Right kidney (tissue), 1 donor: Measurements from ENCODE around the gene TMEM95.
"Not testable (repeated sequence)": the region's sequence is repeated elsewhere in the genome, so short reads cannot be mapped to it uniquely, and the experiment has no call there.

Source experiments
- DNase-seq: peaks from one replicate; pipeline ENCODE4 v3.0.0-alpha.2; 2016

The TMEM95 gene

DNA sequence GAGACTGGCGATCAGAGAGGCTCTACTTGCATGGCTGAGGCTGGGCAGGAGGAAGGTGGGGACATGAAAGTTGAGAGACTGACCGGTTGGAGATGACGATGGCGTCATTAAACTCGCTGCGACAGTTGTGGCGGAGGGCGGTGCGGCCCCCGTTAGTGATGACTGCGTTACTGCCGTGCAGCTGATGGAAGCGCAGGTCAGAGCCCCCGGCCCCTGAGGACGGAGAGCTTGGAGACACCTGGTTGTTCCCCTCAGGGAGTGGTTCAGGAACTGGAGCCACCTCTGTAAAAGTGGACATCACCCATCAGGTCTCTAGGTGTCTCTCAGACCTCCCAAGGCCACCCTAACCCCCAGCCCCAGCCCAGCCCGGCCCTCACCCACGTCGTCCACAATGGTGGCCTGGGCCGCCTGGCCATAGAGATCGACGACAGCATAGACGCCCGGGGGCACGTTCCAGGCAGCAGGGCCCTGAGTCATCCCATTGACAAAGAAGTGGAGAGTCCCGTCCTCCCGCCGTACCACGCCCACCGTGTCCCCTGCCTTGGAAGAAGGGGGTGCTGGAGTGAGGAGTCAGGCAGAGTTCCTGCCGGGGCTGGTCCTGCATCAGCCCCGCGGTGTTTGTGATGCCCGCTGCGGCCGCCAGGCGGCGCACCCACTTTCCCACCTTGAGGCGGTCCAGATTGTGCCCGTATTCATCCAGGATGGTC is 31.1 kb upstream of the TMEM95 start:
- no peak for DNase-seq

DNA sequence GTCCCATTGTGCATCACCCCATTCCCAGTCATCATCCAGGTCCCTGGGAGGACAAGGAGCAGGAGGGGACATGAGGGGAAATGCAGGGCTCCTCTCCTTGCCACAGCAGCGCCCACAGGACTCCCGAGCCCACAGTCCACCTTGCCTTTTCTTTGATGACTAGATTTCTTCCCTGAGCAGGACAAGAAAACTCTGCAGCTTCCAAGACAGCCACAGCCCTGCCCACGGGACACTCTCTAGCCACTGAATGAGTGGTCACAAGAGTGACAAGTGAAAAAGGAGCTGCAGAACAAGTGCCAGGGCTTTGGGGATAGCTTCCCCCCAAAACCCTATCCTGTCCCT is 30.5 kb upstream of the TMEM95 start:
- no peak for DNase-seq

DNA sequence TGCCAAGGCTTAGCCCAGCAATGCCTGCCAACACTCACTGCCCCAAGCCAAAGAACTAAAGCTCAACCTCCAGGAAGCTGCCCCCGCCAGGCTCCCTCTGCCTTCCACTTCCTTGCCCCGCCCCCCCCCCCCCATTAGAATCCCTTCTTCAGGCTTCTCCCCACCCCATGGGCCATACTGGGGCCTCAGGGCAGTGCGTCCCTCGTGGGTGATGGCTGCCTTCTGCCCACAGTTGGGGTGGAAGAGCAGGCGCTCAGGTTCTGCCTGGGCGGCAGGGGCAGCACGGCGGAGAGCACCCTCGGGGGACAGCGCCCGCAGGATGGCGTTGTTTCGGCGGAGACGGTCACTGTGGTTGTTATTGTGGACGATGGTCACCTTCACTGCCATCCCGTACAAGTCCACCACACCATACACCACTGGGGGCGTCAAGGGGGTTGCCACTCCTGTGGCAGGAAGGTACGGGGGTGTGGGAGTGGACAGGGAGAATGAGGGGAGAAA is 29.9 kb upstream of the TMEM95 start:
- no peak for DNase-seq

DNA sequence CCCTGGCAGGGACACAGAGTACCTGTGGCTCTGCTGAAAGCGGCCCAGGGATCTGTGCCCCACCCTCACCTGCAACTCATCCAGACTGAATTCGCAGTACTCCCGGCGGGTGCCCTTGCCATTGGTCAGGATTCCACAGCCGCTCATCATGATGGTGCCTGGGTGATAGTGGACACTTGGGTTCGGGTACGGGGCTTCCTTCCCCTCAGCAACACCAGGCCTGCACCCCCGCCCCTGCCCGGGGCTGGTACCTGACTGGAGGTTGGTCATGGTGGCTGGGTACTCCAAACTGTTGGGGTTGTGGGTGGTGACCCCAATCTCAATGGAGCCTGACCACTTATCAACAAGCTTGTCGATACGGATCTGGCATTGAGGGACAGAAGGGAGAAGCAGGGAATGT is 28.8 kb upstream of the TMEM95 start:
- DNase-seq, result no peak

DNA sequence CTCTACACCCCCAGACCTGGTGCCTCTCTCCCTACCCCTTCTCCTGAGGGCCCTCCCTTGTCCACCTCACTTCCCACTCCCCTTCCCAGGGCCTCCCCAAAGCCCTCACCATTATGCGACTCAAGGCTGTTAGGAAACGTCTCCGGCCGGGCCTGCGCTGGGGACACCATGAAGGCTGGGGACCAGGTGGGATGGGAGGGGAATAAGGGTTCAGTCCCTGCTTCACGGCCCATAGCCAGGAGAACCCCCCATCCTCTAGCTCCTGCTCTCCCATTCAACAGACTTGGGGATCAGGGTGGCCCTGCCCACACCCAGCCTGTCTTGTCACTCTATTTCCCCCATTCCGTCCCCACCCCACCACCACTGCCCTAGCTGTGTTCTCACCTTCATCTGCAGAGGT is 27.9 kb upstream of the TMEM95 start:
- DNase-seq, result no peak

DNA sequence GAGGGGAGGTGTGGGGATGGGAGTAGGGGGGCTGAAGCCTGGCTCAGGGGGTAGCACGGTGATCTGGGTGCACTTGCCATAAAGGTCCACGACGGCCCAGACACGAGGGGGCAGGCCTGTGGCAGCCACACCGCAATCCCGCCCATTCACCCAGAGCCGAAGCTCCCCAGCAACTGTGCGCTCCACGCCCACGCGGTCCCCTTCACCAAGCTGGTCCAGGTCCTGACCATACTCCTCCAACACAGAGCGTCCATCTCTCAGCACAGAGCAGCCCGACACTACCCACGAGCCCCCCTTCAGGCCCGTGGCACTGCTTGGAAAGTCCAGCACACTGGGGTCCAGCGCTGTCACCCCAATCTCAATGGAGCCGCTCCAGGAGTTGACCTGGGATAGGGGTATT is 27.5 kb upstream of the TMEM95 start:
- DNase-seq, result no peak

DNA sequence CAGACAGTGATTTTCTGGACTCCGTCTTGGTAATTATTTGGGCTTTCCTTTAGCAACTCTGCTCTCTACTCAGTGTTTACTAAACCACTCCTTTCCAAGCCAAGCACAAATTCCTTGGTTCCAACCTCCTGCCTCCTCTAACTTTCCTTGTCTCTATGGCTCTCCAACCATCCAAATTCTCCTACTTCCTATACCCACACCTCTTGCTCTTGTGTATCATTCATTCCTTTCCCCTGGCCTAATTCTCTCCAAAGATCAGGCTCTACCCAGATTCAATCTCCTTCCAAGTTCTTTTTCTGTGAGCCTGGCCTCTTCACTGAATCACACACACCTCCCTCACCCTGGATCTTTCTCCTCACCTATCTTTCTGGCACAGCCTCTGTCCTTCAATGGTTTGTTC is 26.9 kb upstream of the TMEM95 start:
- DNase-seq, result no peak

DNA sequence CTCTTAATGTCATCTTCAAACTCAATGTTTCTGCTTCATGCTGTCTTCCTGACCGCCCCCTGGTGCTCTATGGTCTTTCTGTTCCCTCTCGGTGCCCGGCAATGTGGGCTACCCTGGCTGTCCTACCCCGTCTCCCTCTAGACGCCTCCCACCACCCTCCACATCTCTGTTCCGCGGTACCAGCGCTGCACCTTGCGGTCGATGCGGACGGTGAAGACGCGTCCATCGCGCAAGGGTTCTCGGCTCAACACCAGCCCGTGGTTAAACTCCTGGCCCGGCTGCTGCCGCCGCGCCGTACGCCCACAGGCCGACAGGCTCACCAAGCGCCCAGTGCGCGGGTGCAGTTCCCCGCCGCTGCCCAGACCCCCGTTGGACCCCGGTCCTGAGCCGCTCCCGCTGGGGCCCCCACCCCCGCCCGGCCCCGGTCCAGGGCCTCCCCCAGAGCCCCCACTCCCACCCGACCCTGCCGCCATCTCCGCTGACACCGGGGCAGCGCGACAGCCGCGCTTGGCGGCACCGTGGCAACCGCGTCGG is 26.0 kb upstream of the TMEM95 start, which contains the start of gene NEURL4:
Gene NEURL4, minus strand, starts transcription at position 496 of the 534 bp plus-strand sequence. Its CDS starts 23 bp downstream, at position 473.
- DNase-seq, result peak; percentile 56

DNA sequence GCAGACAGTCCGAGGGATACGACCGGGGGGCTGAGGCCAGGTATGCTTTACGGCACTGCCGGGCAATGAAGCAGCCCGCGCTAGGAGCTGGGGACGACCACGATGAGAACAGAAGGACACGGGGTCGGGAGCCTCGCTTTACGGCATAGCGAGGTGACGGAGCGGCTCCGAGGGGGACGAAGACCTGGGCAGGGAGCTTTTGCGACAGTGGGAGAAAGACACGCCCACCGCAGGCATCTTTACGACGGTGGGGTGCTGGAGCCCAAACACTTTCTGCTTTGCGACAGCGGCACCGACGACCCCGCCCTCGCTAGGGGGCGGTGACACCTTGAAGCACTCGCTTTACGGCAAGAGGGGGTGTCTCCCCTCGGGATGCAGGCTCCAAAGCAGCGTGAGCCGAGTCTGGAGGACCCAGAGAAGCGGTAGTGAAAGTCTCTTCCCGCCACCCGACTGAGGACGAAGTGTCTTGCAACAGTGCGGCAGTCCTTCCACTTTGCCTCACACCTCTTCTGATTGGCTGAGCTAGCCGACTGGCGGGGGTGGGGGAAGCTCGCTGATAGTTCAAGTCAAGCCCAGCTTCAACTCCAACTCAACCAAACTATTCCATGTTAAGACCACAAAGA is 25.5 kb upstream of the TMEM95 start:
- DNase-seq, result peak; percentile 98

DNA sequence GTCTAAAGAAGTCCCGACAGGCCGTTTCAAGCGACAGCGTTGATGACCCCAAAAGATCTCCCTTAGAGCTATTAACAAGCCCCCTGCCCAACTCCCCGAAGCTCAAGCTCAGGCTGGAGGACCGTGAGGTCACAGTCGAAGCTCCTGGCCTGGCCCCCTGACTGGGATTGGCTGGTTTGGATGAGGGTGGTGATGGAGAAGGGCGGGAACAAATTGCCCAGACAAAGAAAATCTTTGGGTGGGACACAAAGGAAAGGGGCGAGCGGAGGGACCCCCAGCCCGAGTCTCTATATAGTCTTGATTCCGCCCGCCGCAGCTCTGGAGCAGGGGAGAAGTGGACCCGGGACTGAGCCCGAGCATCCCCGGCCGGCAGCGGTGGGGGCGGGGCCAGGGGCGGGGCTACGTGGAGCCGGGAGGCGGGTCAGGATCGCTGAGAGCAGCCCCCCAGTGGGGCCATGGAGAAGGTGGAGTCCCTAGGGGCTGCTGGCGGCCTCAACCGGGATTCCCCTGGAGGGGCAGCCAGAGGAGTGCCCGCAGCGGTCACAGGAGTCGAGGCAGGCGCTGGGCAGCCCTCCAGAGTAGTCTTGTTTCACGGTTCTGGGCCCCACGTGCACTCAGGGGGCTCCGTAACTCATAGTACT is 24.8 kb upstream of the TMEM95 start:
- DNase-seq, result no peak

DNA sequence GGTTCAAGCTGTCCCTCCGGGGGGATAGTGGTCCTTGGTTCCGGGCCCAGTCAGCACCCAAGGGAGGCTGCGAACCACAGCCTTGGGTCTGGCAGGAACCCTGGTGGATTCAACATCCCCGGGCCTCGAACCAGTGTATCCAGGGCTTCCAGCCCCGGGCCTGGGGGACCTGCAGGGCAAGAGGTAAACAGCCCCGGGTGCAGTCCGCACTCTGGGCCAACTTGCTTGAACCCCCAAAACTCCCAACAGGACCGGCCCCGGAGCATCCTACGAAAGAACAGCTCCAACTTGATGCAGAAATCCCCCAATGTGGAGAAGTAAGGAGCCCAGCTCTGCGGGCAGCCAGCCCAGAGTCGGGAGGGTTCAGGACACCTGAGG is 24.3 kb upstream of the TMEM95 start:
- no peak for DNase-seq

DNA sequence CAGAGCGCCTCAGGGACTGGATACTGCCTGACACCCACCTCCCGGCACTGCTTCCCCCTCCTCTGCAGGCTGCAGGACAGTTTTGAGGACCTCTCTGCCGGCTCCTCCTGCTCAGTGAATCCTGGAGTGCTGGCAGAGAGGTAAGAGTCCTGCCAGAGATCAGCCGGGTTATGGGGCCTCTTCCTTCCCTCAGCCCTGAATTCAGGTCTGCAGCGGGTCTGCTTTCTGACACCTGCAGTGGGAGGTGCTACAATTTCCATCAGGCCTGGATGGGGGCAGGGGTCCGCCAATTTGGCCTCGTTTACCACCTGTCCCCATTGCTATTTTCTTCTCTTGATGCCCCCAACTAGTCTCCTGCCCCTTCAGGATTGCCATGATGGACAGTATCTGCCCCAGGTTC is 22.8 kb upstream of the TMEM95 start:
- no peak for DNase-seq

DNA sequence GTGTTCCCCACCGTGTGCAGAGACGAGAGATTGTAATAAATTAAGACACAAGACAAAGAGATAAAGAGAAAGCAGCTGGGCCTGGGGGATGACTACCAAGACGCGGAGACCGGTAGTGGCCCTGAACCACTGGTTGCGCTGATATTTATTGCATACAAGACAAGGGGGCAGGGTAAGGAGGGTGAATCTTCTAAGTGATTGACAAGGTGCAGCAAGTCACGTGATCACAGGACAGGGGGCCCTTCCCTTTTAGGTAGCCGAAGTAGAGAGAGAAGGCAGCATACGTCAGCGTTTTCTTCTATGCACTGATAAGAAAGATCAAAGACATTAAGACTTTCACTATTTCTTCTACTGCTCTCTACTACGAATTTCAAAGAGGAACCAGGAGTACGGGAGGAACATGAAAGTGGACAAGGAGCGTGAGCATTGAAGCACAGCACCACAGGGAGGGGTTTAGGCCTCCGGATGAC is 22.3 kb upstream of the TMEM95 start:
- not testable (repeated sequence) for DNase-seq

DNA sequence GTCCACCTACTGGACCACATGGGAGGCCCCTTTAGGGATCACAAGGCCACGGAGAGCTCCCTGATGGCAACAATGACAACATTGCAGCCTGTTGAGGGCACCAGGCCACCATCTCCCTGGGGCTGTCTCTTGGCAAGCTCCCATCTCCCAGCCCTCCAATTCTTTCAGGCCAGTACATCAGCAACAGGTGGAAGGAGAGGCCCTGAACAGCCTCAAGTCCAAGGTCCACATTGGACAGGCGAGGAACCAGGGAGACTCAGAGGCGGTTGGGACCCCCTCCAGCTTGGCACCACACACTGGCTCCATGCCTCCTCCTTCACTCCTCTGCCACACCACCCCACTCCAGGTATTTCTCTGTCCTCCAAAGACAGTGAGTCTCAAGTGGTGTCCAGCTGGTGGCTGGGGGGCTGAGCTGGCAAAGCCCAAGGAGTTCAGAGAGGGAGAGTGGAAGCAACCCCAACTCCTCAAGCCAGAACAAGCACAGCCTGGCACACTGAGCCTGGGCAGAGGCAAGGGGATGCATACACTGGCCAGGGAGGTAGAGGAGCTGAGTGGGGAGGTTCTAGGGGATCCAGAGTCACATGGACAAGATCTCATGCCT is 19.9 kb upstream of the TMEM95 start:
- no peak for DNase-seq

DNA sequence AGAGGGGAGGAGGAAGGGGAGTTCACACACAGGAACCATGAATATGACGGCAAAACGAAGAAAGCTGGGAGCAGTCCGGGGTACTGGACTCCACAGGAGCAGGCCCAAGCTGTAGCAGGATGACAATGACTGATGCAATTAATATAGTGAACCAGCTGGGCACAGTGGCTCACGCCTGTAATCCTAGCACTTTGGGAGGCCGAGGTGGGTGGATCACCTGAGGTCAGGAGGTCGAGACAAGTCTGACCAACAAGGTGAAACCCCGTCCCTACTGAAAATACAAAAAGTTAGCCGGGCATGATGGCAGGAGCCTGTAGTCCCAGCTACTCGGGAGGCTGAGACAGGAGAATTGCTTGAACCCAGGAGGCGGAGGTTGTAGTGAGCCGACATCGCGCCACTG is 19.2 kb upstream of the TMEM95 start:
- not testable (repeated sequence) for DNase-seq

DNA sequence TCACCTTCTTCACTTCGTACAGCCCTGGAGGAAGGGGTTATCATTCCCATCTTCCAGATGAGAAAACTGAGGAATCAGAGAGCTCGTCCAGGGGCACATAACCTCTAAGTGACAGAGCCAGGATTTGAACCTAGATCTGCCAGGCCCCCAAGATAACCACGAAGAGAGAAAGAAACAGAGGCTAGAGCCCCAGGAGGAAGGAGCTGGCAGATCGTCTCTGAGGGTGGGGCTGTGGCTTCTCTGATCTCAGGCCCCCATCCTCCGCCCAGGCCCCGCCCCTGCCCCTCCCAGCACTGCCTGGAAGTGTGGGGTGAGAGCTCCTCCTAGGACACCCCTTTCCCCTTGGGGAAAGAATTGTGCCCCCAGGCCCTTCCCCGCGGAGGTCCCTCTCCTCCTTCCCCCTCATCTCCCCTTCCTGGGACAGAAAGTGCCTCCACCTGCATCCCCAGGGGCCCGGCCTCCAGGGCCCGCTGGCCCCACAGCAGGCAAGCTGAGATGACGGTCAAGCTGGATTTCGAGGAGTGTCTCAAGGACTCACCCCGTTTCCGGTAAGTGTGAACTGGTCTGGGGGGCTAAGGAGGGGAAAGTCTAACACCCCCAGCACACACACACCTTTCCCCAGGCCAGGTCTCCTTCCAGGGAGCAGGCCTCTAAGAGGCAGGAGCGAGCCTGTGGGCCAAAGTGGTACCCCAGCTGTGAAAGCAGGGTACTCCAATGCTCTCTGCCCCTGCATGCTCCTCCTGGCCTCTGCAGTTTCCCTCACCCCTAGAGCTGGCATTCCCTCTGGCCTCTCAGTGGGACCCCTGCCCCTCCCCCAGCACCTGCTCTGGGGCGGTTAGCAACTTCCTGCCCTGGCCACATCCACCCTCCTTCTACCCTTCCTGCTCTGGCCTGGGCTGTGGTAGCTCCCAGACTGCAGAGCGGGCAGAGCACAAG is 18.4 kb upstream of the TMEM95 start, which contains the start of gene ACAP1:
Gene ACAP1, plus strand, starts transcription at position 290 of the 936 bp plus-strand sequence. Its CDS starts 206 bp downstream, at position 496.
- DNase-seq, result no peak

DNA sequence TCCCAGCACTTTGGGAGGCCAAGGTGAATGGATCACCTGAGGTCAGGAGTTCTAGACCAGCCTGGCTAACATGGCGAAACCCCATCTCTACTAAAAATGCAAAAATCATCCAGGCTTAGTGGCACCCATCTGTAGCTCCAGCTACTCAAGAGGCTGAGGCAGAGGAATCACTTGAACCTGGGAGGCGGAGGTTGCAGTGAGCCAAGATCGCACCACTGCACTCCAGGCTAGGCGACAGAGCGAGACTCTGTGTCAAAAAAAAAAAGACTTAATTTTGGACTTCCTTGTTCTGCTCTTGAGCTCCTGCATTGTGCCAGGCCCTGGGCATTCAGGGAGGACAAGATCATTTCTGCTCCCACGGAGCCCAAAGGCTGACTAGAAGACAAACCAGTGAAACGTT is 17.4 kb upstream of the TMEM95 start:
- DNase-seq, result not testable (repeated sequence)

DNA sequence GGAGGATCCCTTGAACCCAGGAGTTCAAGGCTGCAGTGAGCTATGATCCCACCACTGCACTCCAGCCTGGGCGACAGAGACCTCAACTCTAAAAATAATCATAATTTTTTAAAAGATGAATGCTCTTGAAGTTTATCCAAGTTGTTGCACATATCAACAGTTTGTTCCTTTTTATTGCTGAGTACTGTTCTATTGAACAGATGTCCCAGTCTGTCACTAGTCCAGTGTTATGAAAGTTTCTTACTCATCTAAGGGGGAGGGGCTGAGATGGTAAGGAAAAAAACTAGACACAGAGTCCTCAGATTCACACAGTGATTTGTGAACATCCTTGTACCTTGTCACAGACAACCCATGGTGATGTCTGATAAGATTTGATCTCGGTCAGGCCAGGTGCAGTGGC is 14.8 kb upstream of the TMEM95 start:
- DNase-seq, result no peak

DNA sequence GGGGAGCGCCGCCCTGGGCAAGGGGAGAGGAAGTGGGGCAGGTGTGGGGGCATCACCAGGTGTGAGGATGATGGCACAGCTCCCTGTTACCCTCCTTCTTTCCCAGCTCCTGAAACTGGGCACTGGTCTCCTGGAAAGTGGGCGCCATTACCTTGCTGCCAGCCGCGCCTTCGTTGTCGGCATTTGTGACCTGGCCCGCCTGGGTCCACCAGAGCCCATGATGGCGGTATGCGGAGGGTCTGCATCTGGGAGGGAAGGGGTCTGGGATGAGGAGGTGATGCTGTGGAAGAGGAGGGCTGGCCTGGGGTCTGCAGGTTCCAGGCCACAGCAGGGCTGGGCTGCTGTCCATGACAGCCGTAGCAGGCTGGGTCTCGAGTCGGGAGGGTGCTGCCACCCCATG is 13.1 kb upstream of the TMEM95 start:
- no peak for DNase-seq

DNA sequence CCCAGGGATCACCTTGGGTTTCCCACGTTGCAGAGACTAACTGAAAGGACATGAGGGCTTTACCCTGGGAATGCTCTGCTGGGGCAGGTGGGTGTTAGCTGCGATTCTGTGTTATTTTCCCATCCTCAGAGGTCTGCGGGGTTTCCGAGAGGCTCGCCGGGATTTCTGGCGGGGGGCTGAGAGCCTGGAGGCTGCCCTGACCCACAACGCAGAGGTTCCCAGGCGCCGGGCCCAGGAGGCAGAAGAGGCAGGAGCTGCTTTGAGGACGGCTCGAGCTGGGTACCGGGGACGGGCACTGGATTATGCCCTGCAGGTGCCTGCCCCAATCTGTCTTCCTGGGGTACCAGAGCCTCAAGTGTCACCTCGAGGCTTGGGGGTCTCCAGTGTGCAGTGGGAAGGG is 11.7 kb upstream of the TMEM95 start:
- no peak for DNase-seq

DNA sequence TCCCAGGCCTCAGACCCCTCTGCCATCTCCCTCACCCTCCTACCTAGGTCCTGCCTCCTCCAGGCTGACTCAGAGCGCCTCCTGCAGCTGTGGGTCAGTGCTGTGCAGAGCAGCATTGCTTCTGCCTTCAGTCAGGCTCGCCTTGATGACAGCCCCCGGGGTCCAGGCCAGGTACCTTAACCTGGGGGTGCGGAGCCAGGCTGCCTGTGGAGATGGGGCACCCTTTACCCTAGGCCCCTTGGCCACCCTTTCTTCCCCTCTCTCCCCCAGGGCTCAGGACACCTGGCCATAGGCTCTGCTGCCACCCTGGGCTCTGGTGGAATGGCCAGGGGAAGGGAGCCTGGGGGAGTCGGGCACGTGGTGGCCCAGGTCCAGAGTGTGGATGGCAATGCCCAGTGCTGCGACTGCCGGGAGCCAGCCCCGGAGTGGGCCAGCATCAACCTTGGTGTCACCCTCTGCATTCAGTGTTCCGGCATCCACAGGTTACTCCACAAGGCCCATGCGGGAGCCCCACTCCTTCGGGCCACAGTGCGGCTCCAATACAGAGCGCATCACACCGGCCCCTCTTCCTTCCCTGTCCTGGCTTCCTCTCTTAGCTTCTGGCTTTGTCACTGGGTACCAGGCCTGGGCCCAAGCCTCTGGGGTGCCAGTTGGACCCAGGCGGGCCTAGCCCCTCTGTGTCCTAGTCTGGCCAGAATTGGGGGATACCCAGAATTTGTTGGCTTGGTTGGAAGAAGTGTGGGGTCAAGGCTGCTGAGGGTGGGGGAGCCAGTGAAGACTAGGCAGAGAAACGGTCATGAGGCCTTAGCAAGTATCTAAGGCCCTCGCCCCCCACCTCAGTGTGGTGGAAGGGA is 8.0 kb upstream of the TMEM95 start:
- no peak for DNase-seq
